ENCODE results near the gene CNTN1. TPM values are rescaled to one million over a fixed set of nuclear protein-coding genes. Genes with fewer than 3 reads are reported as not detected.

The CNTN1 gene
- total RNA-seq, 2 donors from 2014 or later, result 16.3 to 33.6 TPM

- Histone ChIP-seq H3K27me3 (replicated peaks; ENCODE audit: insufficient read depth) (no peaks in the 10 kb centered on the region), H3K4me1 (replicated peaks) (no peaks in the 10 kb centered on the region), H3K36me3 (no peaks in the 10 kb centered on the region), H3K27ac (no peak overlapping the region), H3K9me3 (no peaks in the 10 kb centered on the region), H3K4me3 (no peak overlapping the region)
- TF ChIP-seq POLR2AphosphoS5 (IDR thresholded peaks at IDR 0.05) (no peak), CTCF (IDR thresholded peaks at IDR 0.05) (no peak), POLR2A (IDR thresholded peaks at IDR 0.05) (no peak)
- 23% methylated on average over 2 of the region's 2 CpGs for WGBS
- intact Hi-C loops (cut with DNase I), result loop anchor here (5.0 to 10.0 kb wide), 3 partner anchors 245 to 1075 kb away; no protein-coding TSS in a partner anchor
- no peak for DNase-seq (ENCODE audit: low spot score)
Measured at GRCh38 chr12:40947797-40948196, 255.6 kb downstream of the CNTN1 start.

- intact Hi-C loops (cut with DNase I), result no loop called here
- no peaks in the 10 kb centered on the region for H3K27me3 ChIP-seq (replicated peaks; ENCODE audit: insufficient read depth)
- H3K27ac ChIP-seq, result no peak overlapping the region
- DNase-seq (ENCODE audit: low spot score), result no peak
- no peaks in the 10 kb centered on the region for H3K4me1 ChIP-seq (replicated peaks)
- no peaks in the 10 kb centered on the region for H3K36me3 ChIP-seq
- H3K9me3 ChIP-seq, result no peaks in the 10 kb centered on the region
- 89% methylated on average over 2 of the region's 2 CpGs for whole genome bisulfite sequencing
- no peak for TF ChIP-seq POLR2A (IDR thresholded peaks at IDR 0.05)
- no peak for TF ChIP-seq POLR2AphosphoS5 (IDR thresholded peaks at IDR 0.05)
- no peak for TF ChIP-seq CTCF (IDR thresholded peaks at IDR 0.05)
- H3K4me3 ChIP-seq, result no peak overlapping the region
Measured at GRCh38 chr12:40953076-40953475, 260.8 kb downstream of the CNTN1 start.

GRCh38 chr12:40957417-40957816 is 265.2 kb downstream of the CNTN1 start:
- intact Hi-C loops (cut with DNase I), result no loop called here
- 100% methylated on average over 1 of the region's 1 CpG for WGBS

GRCh38 chr12:40959041-40959440 is 266.8 kb downstream of the CNTN1 start:
- H3K4me3 ChIP-seq, result no peak overlapping the region
- H3K9me3 ChIP-seq, result no peaks in the 10 kb centered on the region
- 87% methylated on average over 2 of the region's 2 CpGs for WGBS
- TF ChIP-seq POLR2AphosphoS5 (IDR thresholded peaks at IDR 0.05) (no peak), CTCF (IDR thresholded peaks at IDR 0.05) (no peak), POLR2A (IDR thresholded peaks at IDR 0.05) (no peak)
- intact Hi-C loops (cut with DNase I), result no loop called here
- H3K27ac ChIP-seq, result no peak overlapping the region
- no peaks in the 10 kb centered on the region for H3K36me3 ChIP-seq
- no peaks in the 10 kb centered on the region for H3K4me1 ChIP-seq (replicated peaks)
- no peaks in the 10 kb centered on the region for H3K27me3 ChIP-seq (replicated peaks; ENCODE audit: insufficient read depth)
- DNase-seq (ENCODE audit: low spot score), result no peak

More at GRCh38 chr12:40957417-40957816, 265.2 kb downstream of the CNTN1 start:
- Histone ChIP-seq H3K4me3 (no peak overlapping the region), H3K36me3 (no peaks in the 10 kb centered on the region), H3K9me3 (no peaks in the 10 kb centered on the region), H3K27ac (no peak overlapping the region), H3K4me1 (replicated peaks) (no peaks in the 10 kb centered on the region), H3K27me3 (replicated peaks; ENCODE audit: insufficient read depth) (no peaks in the 10 kb centered on the region)
- TF ChIP-seq POLR2A (IDR thresholded peaks at IDR 0.05) (no peak), CTCF (IDR thresholded peaks at IDR 0.05) (no peak), POLR2AphosphoS5 (IDR thresholded peaks at IDR 0.05) (no peak)
- DNase-seq (ENCODE audit: low spot score), result no peak

GRCh38 chr12:40963751-40964150 is 271.5 kb downstream of the CNTN1 start:
- Histone ChIP-seq H3K27ac (no peak overlapping the region), H3K9me3 (no peaks in the 10 kb centered on the region), H3K4me1 (replicated peaks) (no peaks in the 10 kb centered on the region), H3K4me3 (no peak overlapping the region), H3K36me3 (no peaks in the 10 kb centered on the region), H3K27me3 (replicated peaks; ENCODE audit: insufficient read depth) (no peaks in the 10 kb centered on the region)
- intact Hi-C loops (cut with DNase I), result no loop called here
- TF ChIP-seq POLR2AphosphoS5 (IDR thresholded peaks at IDR 0.05) (no peak), CTCF (IDR thresholded peaks at IDR 0.05) (no peak), POLR2A (IDR thresholded peaks at IDR 0.05) (no peak)
- 45% methylated on average over 2 of the region's 2 CpGs for WGBS
- no peak for DNase-seq (ENCODE audit: low spot score)

Data from prostate gland (tissue), 2 donors.